CD4-positive, CD25-positive, alpha-beta regulatory T cell (primary cell): ENCODE data around the gene RPL22. TPM values are rescaled to one million over a fixed set of nuclear protein-coding genes. Genes with fewer than 3 reads are reported as not detected.

ENCODE experiments used
- ATAC-seq, 2 donors: fragments of 150-1000 bp; cut with Tn5 transposase; one replicate each; pipeline ENCODE4 v1.10.0; 2021; ENCODE audit warnings: low read depth in 2 of 2, moderate number of reproducible peaks in 2 of 2, moderate library complexity in 1 of 2
- DNase-seq, 3 donors: peaks; one replicate each; pipeline versions ENCODE4 v3.0.0 to v3.0.0-alpha.2; 2012 to 2022; ENCODE audit warnings: mixed read lengths in 1 of 3
- H3K27ac ChIP-seq: one replicate; pipeline ENCODE4 v1.7.0; 2013; ENCODE audit warnings: mild to moderate bottlenecking, low read length; ENCODE audit not compliant: insufficient read depth, poor library complexity, severe bottlenecking
- H3K27me3 ChIP-seq: one replicate; pipeline ENCODE4 v1.7.0; 2013; ENCODE audit warnings: low read length; ENCODE audit not compliant: control insufficient read depth, insufficient read depth
- H3K36me3 ChIP-seq: one replicate; pipeline ENCODE4 v1.7.0; 2013; ENCODE audit warnings: mild to moderate bottlenecking, low read length, moderate library complexity; ENCODE audit not compliant: control insufficient read depth, insufficient read depth
- H3K4me1 ChIP-seq: 2 replicates; pipeline ENCODE4 v1.7.0; 2013; ENCODE audit warnings: mild to moderate bottlenecking, low read length; ENCODE audit not compliant: insufficient read depth, control insufficient read depth, poor library complexity, severe bottlenecking
- H3K4me3 ChIP-seq: one replicate; pipeline ENCODE4 v1.7.0; 2013; ENCODE audit warnings: low read depth, mild to moderate bottlenecking, low read length, moderate library complexity
- H3K9me3 ChIP-seq, 2 experiments: 1 replicate in 1 of 2; 2 replicates in 1 of 2; pipeline ENCODE4 v1.7.0; 2013; ENCODE audit warnings: low read length in 2 of 2, mild to moderate bottlenecking in 1 of 2, moderate library complexity in 1 of 2; ENCODE audit not compliant: control insufficient read depth in 2 of 2
- H3K27ac Mint-ChIP-seq, 3 donors: one replicate each; pipeline ENCODE4 v1.8.0; 2020 to 2022; ENCODE audit warnings: mild to moderate bottlenecking in 3 of 3, mixed read lengths in 3 of 3, moderate library complexity in 2 of 3
- H3K27me3 Mint-ChIP-seq: one replicate; pipeline ENCODE4 v1.8.0; 2022; ENCODE audit warnings: mild to moderate bottlenecking, mixed read lengths
- H3K36me3 Mint-ChIP-seq: one replicate; pipeline ENCODE4 v1.8.0; 2020; ENCODE audit warnings: mixed read lengths
- H3K4me1 Mint-ChIP-seq, 4 donors: one replicate each; pipeline ENCODE4 v1.8.0; 2020 to 2022; ENCODE audit warnings: mixed read lengths in 4 of 4, mild to moderate bottlenecking in 1 of 4
- H3K4me3 Mint-ChIP-seq, 4 donors: one replicate each; pipeline ENCODE4 v1.8.0; 2020 to 2022; ENCODE audit warnings: mild to moderate bottlenecking in 4 of 4, mixed read lengths in 4 of 4, moderate library complexity in 3 of 4
- H3K9me3 Mint-ChIP-seq, 7 donors: one replicate each; pipeline ENCODE4 v1.8.0; 2020 to 2022; ENCODE audit warnings: mixed read lengths in 7 of 7, mild to moderate bottlenecking in 3 of 7, moderate library complexity in 2 of 7
- polyA plus RNA-seq, 4 donors: library from polyadenylated mRNA; unstranded; fragments of 300-500 nt; fragmentation: Illumina TruSeq; gene quantifications; one replicate each; pipeline ENCODE4 v1.2.3, GENCODE V29; 2021
- total RNA-seq: library from RNA; stranded (reverse); gene quantifications from one replicate; pipeline ENCODE4 v1.2.3, GENCODE V29; 2022

Gene RPL22
- total and polyA plus RNA-seq, 5 donors from 2014 or later: 152 to 405 (median 196) TPM

GRCh38 chr1:6239213-6239752 lies 39.9 kb upstream of the RPL22 start:
- Mint-ChIP-seq H3K36me3 (no peaks in the 10 kb centered on the region), H3K27ac (no peak overlapping the region), H3K4me3 (peak overlapping the region in 1 of 4 donors; percentile 41), H3K4me1 (peaks cover 0 to 20% (median 12%) of the 10 kb centered on the region in 4 donors), H3K27me3 (peaks cover 41% of the 10 kb centered on the region), H3K9me3 (peaks cover 0 to 2% (median 0%) of the 10 kb centered on the region in 7 donors)
- DNase-seq: no peak
- Histone ChIP-seq H3K4me3 (no peak overlapping the region), H3K36me3 (no peaks in the 10 kb centered on the region), H3K27ac (no peak overlapping the region), H3K27me3 (peaks cover 13% of the 10 kb centered on the region), H3K4me1 (peaks cover 11% of the 10 kb centered on the region), H3K9me3 (no peaks in the 10 kb centered on the region)
- ATAC-seq: no peak

GRCh38 chr1:6237093-6237492 lies 37.7 kb upstream of the RPL22 start:
- peaks cover 0 to 31% (median 20%) of the 10 kb centered on the region in 4 donors for H3K4me1 Mint-ChIP-seq
- no peak for ATAC-seq
- Histone ChIP-seq H3K9me3 (no peaks in the 10 kb centered on the region), H3K36me3 (peaks cover 12% of the 10 kb centered on the region), H3K27me3 (peaks cover 10% of the 10 kb centered on the region), H3K27ac (no peak overlapping the region), H3K4me1 (peaks cover 11% of the 10 kb centered on the region), H3K4me3 (no peak overlapping the region)
- H3K4me3 Mint-ChIP-seq: peak overlapping the region; percentile 10 to 75 (median 48)
- H3K27ac Mint-ChIP-seq: no peak overlapping the region
- no peak for DNase-seq
- H3K27me3 Mint-ChIP-seq: peaks cover 31% of the 10 kb centered on the region
- peaks cover 0 to 2% (median 0%) of the 10 kb centered on the region in 7 donors for H3K9me3 Mint-ChIP-seq
- peaks cover 8% of the 10 kb centered on the region for H3K36me3 Mint-ChIP-seq

GRCh38 chr1:6235296-6235677 lies 35.9 kb upstream of the RPL22 start:
- H3K4me1 Mint-ChIP-seq: peaks cover 0 to 23% (median 13%) of the 10 kb centered on the region in 4 donors
- Histone ChIP-seq H3K4me3 (peak overlapping the region; percentile 68), H3K27ac (no peak overlapping the region), H3K9me3 (no peaks in the 10 kb centered on the region), H3K4me1 (peaks cover 11% of the 10 kb centered on the region), H3K27me3 (peaks cover 5% of the 10 kb centered on the region), H3K36me3 (peaks cover 26% of the 10 kb centered on the region)
- no peaks in the 10 kb centered on the region for H3K9me3 Mint-ChIP-seq
- DNase-seq: peak in 1 of 3 donors; percentile 35
- ATAC-seq: peak in 1 of 2 donors; percentile 12
- H3K27ac Mint-ChIP-seq: peak overlapping the region; percentile 43 to 64 (median 55)
- H3K27me3 Mint-ChIP-seq: peaks cover 15% of the 10 kb centered on the region
- peak overlapping the region; percentile 85 to 95 (median 90) for H3K4me3 Mint-ChIP-seq
- H3K36me3 Mint-ChIP-seq: peaks cover 10% of the 10 kb centered on the region

- Histone ChIP-seq H3K4me1 (peaks cover 11% of the 10 kb centered on the region), H3K36me3 (peaks cover 32% of the 10 kb centered on the region), H3K27me3 (peaks cover 1% of the 10 kb centered on the region), H3K9me3 (no peaks in the 10 kb centered on the region), H3K27ac (no peak overlapping the region), H3K4me3 (peak overlapping the region; percentile 68)
- Mint-ChIP-seq H3K27ac (peak overlapping the region in 2 of 3 donors; percentile 55 to 64), H3K27me3 (peaks cover 9% of the 10 kb centered on the region), H3K4me3 (peak overlapping the region; percentile 85 to 95 (median 90)), H3K9me3 (no peaks in the 10 kb centered on the region), H3K4me1 (peaks cover 0 to 23% (median 12%) of the 10 kb centered on the region in 4 donors), H3K36me3 (peaks cover 10% of the 10 kb centered on the region)
- ATAC-seq (no peak), DNase-seq (no peak)
Measured at GRCh38 chr1:6234502-6235295, 35.3 kb upstream of the RPL22 start.

GRCh38 chr1:6233376-6233775 lies 34.0 kb upstream of the RPL22 start:
- Mint-ChIP-seq H3K27ac (no peak overlapping the region), H3K36me3 (peaks cover 10% of the 10 kb centered on the region)
- peaks cover 36% of the 10 kb centered on the region for H3K36me3 ChIP-seq

GRCh38 chr1:6225651-6226050 lies 26.3 kb upstream of the RPL22 start:
- Mint-ChIP-seq H3K4me1 (peaks cover 0 to 7% (median 0%) of the 10 kb centered on the region in 4 donors), H3K9me3 (no peaks in the 10 kb centered on the region), H3K27me3 (no peaks in the 10 kb centered on the region), H3K27ac (no peak overlapping the region), H3K36me3 (peaks cover 34% of the 10 kb centered on the region), H3K4me3 (no peak overlapping the region)
- Histone ChIP-seq H3K27me3 (no peaks in the 10 kb centered on the region), H3K9me3 (no peaks in the 10 kb centered on the region), H3K4me3 (no peak overlapping the region), H3K27ac (no peak overlapping the region), H3K36me3 (peaks cover 55% of the 10 kb centered on the region), H3K4me1 (no peaks in the 10 kb centered on the region)
- DNase-seq (no peak), ATAC-seq (no peak)

More at GRCh38 chr1:6233376-6233775, 34.0 kb upstream of the RPL22 start:
- Mint-ChIP-seq H3K4me1 (peaks cover 0 to 23% (median 12%) of the 10 kb centered on the region in 4 donors), H3K27me3 (no peaks in the 10 kb centered on the region), H3K4me3 (peak overlapping the region; percentile 39 to 75 (median 55)), H3K9me3 (no peaks in the 10 kb centered on the region)
- ATAC-seq: no peak
- Histone ChIP-seq H3K9me3 (no peaks in the 10 kb centered on the region), H3K27ac (no peak overlapping the region), H3K4me3 (no peak overlapping the region), H3K27me3 (no peaks in the 10 kb centered on the region), H3K4me1 (peaks cover 11% of the 10 kb centered on the region)
- no peak for DNase-seq

GRCh38 chr1:6224718-6225117 lies 25.3 kb upstream of the RPL22 start:
- Mint-ChIP-seq H3K9me3 (no peaks in the 10 kb centered on the region), H3K27ac (no peak overlapping the region), H3K4me3 (no peak overlapping the region), H3K27me3 (no peaks in the 10 kb centered on the region), H3K4me1 (peaks cover 0 to 7% (median 0%) of the 10 kb centered on the region in 4 donors), H3K36me3 (peaks cover 34% of the 10 kb centered on the region)
- H3K9me3 ChIP-seq: no peaks in the 10 kb centered on the region
- H3K4me3 ChIP-seq: no peak overlapping the region
- DNase-seq: no peak
- no peaks in the 10 kb centered on the region for H3K4me1 ChIP-seq
- H3K27ac ChIP-seq: no peak overlapping the region
- no peak for ATAC-seq
- H3K36me3 ChIP-seq: peaks cover 49% of the 10 kb centered on the region
- H3K27me3 ChIP-seq: no peaks in the 10 kb centered on the region
